Measurements from ENCODE around the gene EIF4E1B.
A peak's percentile ranks its signal among the peaks of the same experiment; 100 is the strongest.

The EIF4E1B gene

DNA sequence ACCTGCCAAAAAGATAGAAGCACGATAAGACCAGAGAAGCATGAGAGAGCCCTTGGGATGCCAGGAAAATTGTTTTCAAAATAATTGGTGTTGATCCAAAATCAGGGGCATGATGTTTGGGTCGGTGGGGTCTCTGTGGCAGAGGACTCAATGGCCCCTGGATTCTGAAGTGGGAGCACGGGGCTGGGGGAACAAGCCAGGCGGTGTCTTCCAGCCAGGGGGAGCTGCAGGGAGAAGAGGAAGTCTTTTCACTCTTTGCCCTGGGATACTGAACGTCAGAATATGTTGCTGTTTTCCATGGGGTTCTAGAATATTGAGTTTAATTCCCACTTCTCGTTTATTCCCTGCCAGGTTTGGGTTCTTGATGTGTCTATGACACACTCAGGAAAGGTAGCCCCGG lies 37.2 kb downstream of the EIF4E1B start:
- no peak for DNase-seq

DNA sequence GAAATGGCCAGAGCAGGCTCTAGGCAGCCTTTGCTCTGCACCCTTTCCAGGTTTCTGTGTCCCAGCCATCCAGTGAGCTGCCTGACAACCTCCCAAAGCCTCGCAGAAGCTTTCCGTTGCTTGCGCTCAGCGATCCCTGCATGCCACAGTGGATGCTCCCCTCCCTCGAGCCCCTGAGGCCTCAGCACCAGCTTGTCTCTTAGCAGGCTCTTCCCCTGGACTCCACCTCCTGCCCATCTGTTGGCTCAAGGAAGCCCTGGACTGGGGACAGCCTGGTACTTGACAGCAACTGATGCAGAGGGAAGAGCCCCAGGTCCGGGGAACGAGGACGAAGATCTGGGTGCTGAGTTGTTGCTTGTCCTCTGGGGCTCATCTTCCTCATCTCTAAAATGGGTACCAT lies 40.0 kb downstream of the EIF4E1B start:
- no peak for DNase-seq

DNA sequence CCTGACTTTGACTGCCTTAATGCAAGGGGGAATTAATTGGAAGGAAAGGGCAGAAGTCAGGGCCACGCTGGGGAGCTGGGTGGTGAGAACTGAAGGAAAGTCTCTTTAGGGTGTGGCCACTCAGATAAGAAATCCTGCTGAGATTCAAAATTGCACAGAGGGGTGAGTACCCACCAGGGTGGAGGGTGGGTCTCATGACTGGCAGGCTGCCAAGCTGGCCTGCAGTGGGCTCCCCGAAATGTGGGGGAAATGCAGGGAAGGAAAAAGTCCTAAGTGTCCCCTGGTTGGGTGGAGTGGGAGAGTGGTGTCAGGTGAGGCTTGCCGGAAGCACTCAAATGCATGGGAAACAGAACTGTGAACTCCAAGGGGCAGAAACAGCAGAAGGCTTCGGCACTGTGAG lies 40.9 kb downstream of the EIF4E1B start:
- DNase-seq = no peak

DNA sequence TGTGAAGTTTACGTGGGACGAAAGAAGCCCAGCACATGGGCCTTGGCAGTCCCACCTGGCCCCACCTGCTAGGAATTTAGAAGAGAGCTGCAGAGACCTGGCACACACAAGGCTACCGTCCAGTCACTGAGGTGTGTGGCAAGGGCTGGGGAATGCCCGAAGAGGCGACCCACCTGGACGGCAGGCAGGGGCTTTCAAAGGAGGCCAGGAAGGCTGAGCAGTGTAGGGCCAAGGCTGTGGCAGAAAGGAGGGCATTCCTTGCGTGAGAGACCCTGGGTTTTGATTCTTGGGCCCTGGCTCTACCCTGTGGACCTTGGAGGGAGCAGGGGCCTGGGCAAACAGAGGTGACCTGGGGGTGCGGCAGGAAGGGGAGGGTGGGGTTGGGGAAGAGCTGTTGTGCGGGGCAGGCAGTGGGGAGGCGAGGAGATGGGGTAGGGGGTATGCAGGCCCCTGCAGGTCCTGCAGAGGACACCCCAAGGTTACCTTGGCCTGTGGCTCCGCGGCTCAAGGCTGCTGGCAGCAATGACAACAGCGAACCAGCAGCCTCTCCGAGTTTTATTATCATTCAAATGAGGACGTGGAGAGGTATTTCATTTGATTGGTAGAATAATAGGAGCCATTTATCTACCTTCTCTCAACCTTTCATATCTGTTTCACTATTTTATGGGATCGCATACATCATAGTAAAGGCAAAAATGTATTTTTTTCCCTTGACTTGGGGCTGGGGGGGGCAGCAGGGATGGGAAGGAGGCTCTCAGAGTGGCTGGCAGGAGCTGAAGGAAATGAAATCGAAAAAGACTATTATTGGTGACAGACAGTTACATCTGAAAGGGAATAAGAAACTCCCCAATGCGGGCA lies 41.6 kb downstream of the EIF4E1B start:
- DNase-seq = no peak

DNA sequence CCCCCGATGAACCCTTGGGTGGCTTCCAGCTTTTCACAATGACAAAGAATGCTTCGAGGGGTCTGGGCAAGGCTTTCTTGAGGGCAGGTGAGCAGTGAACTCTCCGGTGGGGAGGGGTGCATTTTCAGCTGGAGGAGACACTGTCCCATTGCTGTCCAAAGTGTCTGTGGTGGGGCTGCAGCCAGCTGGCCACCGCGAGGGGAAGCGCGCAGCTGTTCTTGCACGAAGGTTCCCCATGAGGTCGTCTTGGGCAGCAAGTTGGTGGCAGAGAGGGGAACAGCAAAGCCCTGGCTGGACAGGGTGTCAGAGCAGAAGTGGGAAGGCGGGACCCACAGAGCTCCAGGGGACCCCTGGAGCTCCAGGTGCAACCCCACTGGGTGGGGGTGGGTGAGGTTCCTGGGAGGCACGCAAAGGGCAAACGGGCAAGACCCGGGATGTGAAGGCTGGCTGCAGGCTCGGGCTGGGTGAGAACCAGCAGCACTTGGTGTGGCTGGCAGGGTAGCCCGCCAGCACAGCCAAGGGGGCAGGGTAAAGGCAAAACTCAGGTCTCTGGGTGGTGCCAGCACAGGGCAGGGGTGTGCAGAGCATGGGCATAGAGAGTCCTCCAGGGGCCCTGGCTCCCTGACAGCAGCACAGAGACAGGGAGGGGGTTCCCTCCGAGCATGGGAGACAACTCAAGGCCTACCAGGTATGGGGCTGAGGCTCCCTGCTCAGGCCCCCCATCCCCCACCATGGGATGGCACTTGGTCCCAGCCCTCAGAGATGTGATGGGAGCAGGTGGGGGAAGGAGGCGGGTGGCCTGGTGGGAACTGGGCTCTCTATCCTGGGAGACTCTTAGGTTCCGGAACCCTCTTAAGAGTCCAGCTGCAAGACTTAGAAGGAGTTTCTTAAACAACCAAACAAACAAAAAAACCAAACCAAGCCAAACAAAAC lies 43.4 kb downstream of the EIF4E1B start:
- DNase-seq = no peak

DNA sequence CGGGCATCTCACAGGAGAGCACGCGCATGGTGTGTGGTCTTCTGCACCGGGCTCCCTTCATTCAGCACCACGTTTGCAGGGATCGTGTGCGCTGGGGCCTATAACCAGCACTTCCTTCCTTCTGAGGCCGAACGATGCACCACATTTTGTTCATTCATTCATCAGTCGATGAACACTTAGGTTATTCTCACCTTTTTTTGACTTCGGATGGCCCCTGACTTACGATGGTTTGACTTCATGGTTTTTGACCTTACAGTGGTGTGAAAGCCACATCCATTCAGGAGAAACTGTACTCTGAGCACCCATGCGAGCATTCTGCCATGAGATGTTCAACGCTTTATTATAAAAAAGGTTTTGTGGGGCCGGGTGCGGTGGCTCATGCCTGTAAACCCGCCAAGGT lies 44.3 kb downstream of the EIF4E1B start:
- no peak for DNase-seq

DNA sequence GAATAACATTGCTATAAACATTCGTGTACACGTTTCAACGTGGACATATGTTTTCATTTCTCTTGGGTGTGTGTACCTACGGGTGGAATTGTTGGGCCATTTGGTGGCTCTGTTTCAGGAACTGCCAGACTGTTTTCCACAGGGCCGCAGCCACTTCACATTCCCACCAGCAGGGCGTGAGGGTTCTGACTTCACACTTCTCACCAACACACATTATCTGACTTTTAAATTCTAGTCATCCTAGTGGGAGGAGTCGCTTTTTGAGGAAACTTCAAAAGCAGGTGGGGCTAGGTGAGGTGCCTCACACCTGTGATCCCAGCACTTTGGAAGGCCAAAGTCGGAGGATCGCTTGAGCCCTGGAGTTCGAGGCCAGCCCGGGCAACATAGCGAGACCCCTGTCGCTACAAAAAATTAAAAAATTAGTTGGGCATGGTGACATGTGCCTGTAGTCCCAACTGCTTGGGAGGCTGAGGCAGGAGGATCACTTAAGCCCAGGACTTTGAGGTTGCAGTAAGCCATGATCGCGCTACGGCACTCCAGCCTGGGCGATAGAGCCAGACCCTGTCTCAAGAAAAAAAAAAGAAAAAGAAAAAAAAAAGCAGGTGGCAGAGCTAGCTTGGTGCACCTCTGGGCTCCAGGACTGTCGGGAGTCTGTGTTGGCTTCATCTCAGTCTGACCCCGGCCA lies 45.3 kb downstream of the EIF4E1B start:
- peak; percentile 39 for DNase-seq

DNA sequence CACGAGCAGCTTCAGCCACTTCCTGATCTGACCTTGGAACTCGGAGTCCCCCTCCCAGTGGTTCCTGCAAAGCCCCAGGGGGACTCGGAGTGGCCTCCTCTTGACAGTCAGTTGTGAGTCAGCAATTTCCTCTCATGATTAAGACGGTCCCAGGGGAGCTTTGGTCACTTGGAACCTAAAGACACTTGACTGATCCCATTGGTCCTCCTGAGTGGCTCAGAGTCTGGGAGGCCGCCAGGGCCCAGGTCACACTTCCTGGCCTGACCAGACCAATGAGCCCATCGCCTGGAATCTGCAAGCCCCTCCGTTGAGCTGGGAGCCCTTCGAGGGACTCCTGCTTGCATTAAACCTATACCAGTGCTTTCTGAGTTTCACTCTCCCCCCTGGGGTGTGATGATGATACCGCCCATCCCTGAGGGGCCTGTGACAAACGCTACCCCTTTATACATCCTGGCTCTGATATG lies 45.9 kb downstream of the EIF4E1B start:
- DNase-seq = no peak

DNA sequence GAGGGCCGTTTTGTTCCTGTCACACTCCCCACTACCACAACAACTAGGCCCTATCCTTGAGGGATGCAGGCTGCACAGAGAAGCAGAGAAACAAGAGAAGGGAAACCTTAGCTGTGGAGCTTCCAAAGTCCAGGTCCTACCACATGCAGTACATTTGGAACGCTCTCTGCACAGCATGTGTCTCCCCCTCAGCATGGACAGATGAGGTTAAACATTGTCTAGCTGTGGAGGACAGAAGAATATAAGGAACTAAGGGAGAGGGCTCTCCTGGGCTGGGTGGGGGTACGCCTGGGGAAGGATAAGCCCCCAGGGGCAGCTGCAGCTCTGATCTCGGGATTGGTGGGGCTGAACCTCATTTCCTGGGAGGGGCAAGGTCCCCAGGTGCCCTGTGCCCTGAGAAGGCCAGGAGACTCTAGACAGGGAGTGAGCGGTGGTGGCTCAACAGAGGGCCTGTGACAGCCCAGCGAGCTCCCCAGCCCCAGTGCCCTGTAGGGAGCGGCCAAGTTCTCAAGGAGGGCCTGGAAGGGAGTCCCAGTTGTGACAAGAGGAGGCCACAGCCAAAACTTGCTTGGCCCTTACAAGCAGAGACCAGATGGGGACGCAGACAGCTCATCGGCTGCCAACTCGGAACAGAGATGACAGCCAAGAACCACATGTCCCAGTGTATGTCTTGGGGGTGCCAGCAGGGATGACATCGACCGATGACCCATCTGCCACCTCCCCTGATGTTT lies 46.9 kb downstream of the EIF4E1B start:
- DNase-seq = no peak

DNA sequence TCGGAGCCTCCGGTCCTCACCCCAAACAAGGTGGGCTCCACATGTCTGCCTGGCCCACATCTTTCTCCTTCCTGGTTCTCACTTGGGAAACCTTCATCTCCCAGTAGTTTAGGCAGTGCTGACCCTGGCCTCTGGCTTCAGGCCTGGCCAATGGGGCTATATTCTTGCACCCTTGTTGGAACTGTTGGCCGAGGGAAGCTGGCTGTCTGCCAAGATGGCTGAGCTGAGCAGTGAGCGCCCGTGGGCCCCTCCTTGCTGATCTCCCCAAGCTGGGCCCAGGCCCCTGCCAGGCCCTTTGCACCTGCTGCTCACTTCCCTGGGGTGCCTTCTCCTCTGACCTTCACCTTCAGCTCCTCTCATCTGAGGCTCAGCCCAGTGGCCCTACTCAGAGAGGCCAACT lies 48.1 kb downstream of the EIF4E1B start:
- DNase-seq = peak; percentile 34

GRCh38 chr5:176679365-176680225 lies 49.1 kb downstream of the EIF4E1B start:
- no peak for DNase-seq

DNA sequence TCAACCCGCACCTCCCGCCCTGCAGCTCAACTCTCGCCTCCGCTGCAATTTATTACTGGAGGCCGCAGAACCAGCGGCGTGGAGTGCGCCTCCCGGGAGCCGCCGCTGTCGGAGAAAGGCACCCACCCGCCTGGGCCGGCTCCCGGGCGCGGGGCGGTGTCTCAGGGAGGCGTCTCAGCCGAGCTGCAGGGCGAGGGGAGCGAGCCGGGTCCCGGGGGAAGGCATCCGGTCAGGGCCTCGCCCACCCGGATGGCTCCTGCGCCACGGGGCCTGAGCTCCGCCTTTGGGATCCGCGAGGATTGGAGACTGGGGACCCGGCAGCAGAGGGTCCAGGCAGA lies 49.7 kb downstream of the EIF4E1B start:
- no peak for DNase-seq

- no peak for DNase-seq
Observed at GRCh38 chr5:176682016-176682531, 51.6 kb downstream of the EIF4E1B start.

- no peak for DNase-seq
Observed at GRCh38 chr5:176685010-176685409, 54.5 kb downstream of the EIF4E1B start.

DNA sequence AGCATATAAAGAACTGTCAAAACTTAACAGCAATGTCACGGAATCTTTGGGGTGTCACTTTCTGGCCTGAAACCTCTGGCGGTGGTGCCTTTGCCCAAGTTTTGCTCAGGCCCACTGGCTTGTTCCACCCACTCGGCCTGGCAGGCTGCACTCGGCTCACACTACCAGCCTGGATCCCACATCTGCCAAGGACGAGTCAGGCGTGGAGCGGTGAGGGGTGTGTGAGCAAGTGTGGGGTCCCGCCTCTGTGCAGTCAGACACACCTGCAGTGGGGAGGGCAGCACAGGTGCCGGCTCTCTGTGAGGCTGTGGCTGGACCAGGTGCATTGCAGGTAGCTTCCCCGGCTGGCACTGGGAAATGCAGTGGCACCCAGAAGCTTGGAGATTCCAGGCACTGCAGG lies 56.8 kb downstream of the EIF4E1B start:
- DNase-seq = no peak

- DNase-seq = no peak
Observed at GRCh38 chr5:176687881-176688280, 57.4 kb downstream of the EIF4E1B start.

GRCh38 chr5:176690911-176691310 lies 60.4 kb downstream of the EIF4E1B start:
- no peak for DNase-seq

GRCh38 chr5:176691524-176691923 lies 61.0 kb downstream of the EIF4E1B start:
- no peak for DNase-seq

DNA sequence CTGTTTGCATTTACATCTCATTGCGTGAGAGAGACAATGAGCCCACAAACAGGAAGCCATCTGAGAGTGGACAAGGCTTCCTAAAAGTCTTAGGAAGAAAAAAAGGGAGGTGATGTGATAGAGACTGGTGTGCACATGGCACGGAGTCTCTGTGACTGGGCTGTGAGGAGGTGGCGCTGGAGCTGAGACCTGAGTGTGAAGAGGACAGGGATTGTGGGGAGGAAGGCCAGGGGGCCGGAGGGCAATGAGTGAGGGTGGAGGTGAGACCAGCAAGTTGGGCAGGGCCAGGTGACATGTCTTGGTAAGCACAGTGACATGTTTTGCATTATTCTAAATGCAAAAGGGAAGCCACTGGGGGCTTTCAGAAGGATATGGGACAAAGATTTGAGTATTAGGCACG lies 61.9 kb downstream of the EIF4E1B start:
- no peak for DNase-seq

GRCh38 chr5:176692839-176693476 lies 62.5 kb downstream of the EIF4E1B start:
- no peak for DNase-seq

DNA sequence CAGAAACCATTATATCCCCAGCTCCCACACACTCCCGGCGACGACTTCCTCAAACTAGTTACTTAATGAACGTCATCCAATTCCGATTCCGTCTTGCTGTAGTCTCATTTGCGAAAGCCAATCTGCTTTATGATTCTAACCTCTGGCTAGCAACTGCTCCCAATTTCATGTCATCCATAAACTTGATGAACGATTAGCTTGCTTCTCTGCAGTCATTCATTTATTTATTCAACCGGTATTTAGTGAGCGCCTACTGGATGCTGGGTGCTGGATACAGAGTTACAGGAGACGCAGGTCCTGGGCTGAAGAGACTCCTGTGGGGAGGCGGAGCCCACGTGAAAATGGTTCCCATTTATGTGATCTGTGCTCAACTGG lies 63.0 kb downstream of the EIF4E1B start:
- peak; percentile 56 for DNase-seq

Data from RPMI8226 (cell line).